OCI-LY1 (cell line): ENCODE results near the gene ANKFN1.

ENCODE experiments used
- H2AFZ ChIP-seq: fragments of 200-600 bp; sonication (generic), shearing (Covaris generic); 2 replicates; pipeline ENCODE4 v1.6.0; 2014; ENCODE audit warnings: antibody characterized with exemption, mild to moderate bottlenecking, low read length
- H3F3A ChIP-seq: fragments of 200-600 bp; sonication (generic), shearing (Covaris generic); 2 replicates; pipeline ENCODE4 v1.6.0; 2014; ENCODE audit warnings: mild to moderate bottlenecking, antibody characterized with exemption, low read length, moderate library complexity; ENCODE audit not compliant: insufficient read depth
- H3K27ac ChIP-seq: fragments of 200-600 bp; sonication (generic); 2 replicates; pipeline ENCODE4 v1.5.1; 2014; ENCODE audit warnings: low read length, mixed run types, mild to moderate bottlenecking, low read depth; ENCODE audit not compliant: poor library complexity, severe bottlenecking
- H3K27me3 ChIP-seq: fragments of 200-600 bp; sonication (generic); 2 replicates; pipeline ENCODE4 v1.6.0; 2014; ENCODE audit warnings: antibody characterized with exemption, mild to moderate bottlenecking, low read length, moderate library complexity; ENCODE audit not compliant: insufficient read depth
- H3K36me3 ChIP-seq: fragments of 200-600 bp; sonication (generic); 2 replicates; pipeline ENCODE4 v1.6.1; 2014; ENCODE audit warnings: mild to moderate bottlenecking, antibody characterized with exemption, low read length, moderate library complexity, mixed read lengths; ENCODE audit not compliant: insufficient read depth
- H3K4me1 ChIP-seq: fragments of 200-600 bp; sonication (generic); 2 replicates; pipeline ENCODE4 v1.5.1; 2014; ENCODE audit warnings: mild to moderate bottlenecking, low read length, moderate library complexity; ENCODE audit not compliant: insufficient read depth, severe bottlenecking
- H3K4me2 ChIP-seq: fragments of 200-600 bp; sonication (generic), shearing (Covaris generic); 2 replicates; pipeline ENCODE4 v1.6.1; 2014; ENCODE audit warnings: low read length
- H3K4me3 ChIP-seq: fragments of 200-600 bp; sonication (generic); 2 replicates; pipeline ENCODE4 v1.5.1; 2014; ENCODE audit warnings: low read length, low read depth, mild to moderate bottlenecking, mixed read lengths; ENCODE audit not compliant: poor library complexity, severe bottlenecking
- H3K79me2 ChIP-seq: fragments of 200-600 bp; shearing (Covaris generic); 2 replicates; pipeline ENCODE4 v1.6.1; 2016; ENCODE audit warnings: mixed run types, low read length, mixed read lengths; ENCODE audit not compliant: insufficient read depth
- H3K9ac ChIP-seq: fragments of 200-600 bp; sonication (generic), shearing (Covaris generic); 2 replicates; pipeline ENCODE4 v1.6.1; 2014; ENCODE audit warnings: mild to moderate bottlenecking, low read length, mixed read lengths
- H3K9me2 ChIP-seq: fragments of 200-600 bp; sonication (generic), shearing (Covaris generic); 2 replicates; pipeline ENCODE4 v1.6.1; 2014; ENCODE audit warnings: low read depth, mild to moderate bottlenecking, low read length, mixed read lengths
- H3K9me3 ChIP-seq: fragments of 200-600 bp; shearing (Covaris generic); 2 replicates; pipeline ENCODE4 v1.6.1; 2014; ENCODE audit warnings: low read length, mixed read lengths
- H4K20me1 ChIP-seq: fragments of 200-600 bp; sonication (generic), shearing (Covaris generic); 2 replicates; pipeline ENCODE4 v1.6.0; 2016; ENCODE audit warnings: mild to moderate bottlenecking, low read length; ENCODE audit not compliant: insufficient read depth
- CTCF ChIP-seq: fragments of 200-600 bp; sonication (generic), shearing (Covaris generic); IDR thresholded peaks from 2 replicates; pipeline ENCODE4 v1.5.1; 2017; ENCODE audit warnings: mild to moderate bottlenecking, antibody characterized with exemption, low read length, moderate library complexity, mixed read lengths
- EZH2 ChIP-seq: fragments of 200-600 bp; sonication (generic), shearing (Covaris generic); IDR thresholded peaks from 2 replicates; pipeline ENCODE4 v1.8.0; 2017; ENCODE audit warnings: borderline replicate concordance, mixed run types, mild to moderate bottlenecking, antibody characterized with exemption, low read length, moderate library complexity, mixed read lengths

ANKFN1 gene

GRCh38 chr17:56244268-56244890, 91.1 kb downstream of the ANKFN1 start:
- no peak overlapping the region for H3K27ac ChIP-seq

GRCh38 chr17:56247816-56248215, 94.5 kb downstream of the ANKFN1 start:
- Histone ChIP-seq H3F3A (no peaks in the 10 kb centered on the region), H3K4me3 (no peak overlapping the region), H3K27ac (no peak overlapping the region), H4K20me1 (no peaks in the 10 kb centered on the region), H3K79me2 (no peaks in the 10 kb centered on the region), H3K9ac (no peak overlapping the region), H3K9me2 (no peaks in the 10 kb centered on the region), H2AFZ (no peak overlapping the region), H3K36me3 (no peaks in the 10 kb centered on the region), H3K4me2 (no peak overlapping the region), H3K4me1 (no peaks in the 10 kb centered on the region), H3K27me3 (no peaks in the 10 kb centered on the region), H3K9me3 (no peaks in the 10 kb centered on the region)
- no peak for TF ChIP-seq EZH2
- TF ChIP-seq CTCF = no peak

More at GRCh38 chr17:56244268-56244890, 91.1 kb downstream of the ANKFN1 start:
- H3K79me2 ChIP-seq = no peaks in the 10 kb centered on the region
- no peaks in the 10 kb centered on the region for H3K36me3 ChIP-seq
- no peak for TF ChIP-seq EZH2
- no peak for TF ChIP-seq CTCF
- no peaks in the 10 kb centered on the region for H3K4me1 ChIP-seq
- H3K27me3 ChIP-seq = no peaks in the 10 kb centered on the region
- H3K4me2 ChIP-seq = no peak overlapping the region
- H3K9me3 ChIP-seq = no peaks in the 10 kb centered on the region
- no peaks in the 10 kb centered on the region for H4K20me1 ChIP-seq
- H3F3A ChIP-seq = no peaks in the 10 kb centered on the region
- H3K4me3 ChIP-seq = no peak overlapping the region
- H3K9ac ChIP-seq = no peak overlapping the region
- no peak overlapping the region for H2AFZ ChIP-seq
- no peaks in the 10 kb centered on the region for H3K9me2 ChIP-seq

GRCh38 chr17:56257075-56257474, 103.8 kb downstream of the ANKFN1 start:
- Histone ChIP-seq H3K4me2 (no peak overlapping the region), H3K4me3 (no peak overlapping the region), H3K9me3 (no peaks in the 10 kb centered on the region), H3K9me2 (no peaks in the 10 kb centered on the region), H3K27ac (no peak overlapping the region), H3F3A (no peaks in the 10 kb centered on the region), H3K27me3 (no peaks in the 10 kb centered on the region), H3K9ac (no peak overlapping the region), H3K79me2 (no peaks in the 10 kb centered on the region), H3K4me1 (no peaks in the 10 kb centered on the region), H4K20me1 (no peaks in the 10 kb centered on the region), H2AFZ (no peak overlapping the region), H3K36me3 (no peaks in the 10 kb centered on the region)
- TF ChIP-seq CTCF (no peak), EZH2 (no peak)
